Measurements from ENCODE around the gene ACACB.

Gene ACACB

GRCh38 chr12:109228664-109229063 is 112.3 kb downstream of the ACACB start:
- no peak overlapping the region for H3K4me3 ChIP-seq (replicated peaks; ENCODE audit: low read depth, low read length)
- no peak for TF ChIP-seq CTCF (IDR thresholded peaks at IDR 0.05; ENCODE audit: low read length, missing control alignments)
- DNase-seq (ENCODE audit: low read depth), result no peak

GRCh38 chr12:109230193-109230592 is 113.8 kb downstream of the ACACB start:
- DNase-seq (ENCODE audit: low read depth), result no peak
- TF ChIP-seq CTCF (IDR thresholded peaks at IDR 0.05; ENCODE audit: low read length, missing control alignments), result no peak
- H3K4me3 ChIP-seq (replicated peaks; ENCODE audit: low read depth, low read length), result no peak overlapping the region

GRCh38 chr12:109232731-109233130 is 116.3 kb downstream of the ACACB start:
- TF ChIP-seq CTCF (IDR thresholded peaks at IDR 0.05; ENCODE audit: low read length, missing control alignments), result no peak
- no peak for DNase-seq (ENCODE audit: low read depth)
- H3K4me3 ChIP-seq (replicated peaks; ENCODE audit: low read depth, low read length), result no peak overlapping the region

- no peak for TF ChIP-seq CTCF (IDR thresholded peaks at IDR 0.05; ENCODE audit: low read length, missing control alignments)
- no peak overlapping the region for H3K4me3 ChIP-seq (replicated peaks; ENCODE audit: low read depth, low read length)
- no peak for DNase-seq (ENCODE audit: low read depth)
These were observed 117.6 kb downstream of the ACACB start for GRCh38 chr12:109234012-109234411.

GRCh38 chr12:109236257-109236656 is 119.9 kb downstream of the ACACB start:
- no peak for DNase-seq (ENCODE audit: low read depth)
- no peak overlapping the region for H3K4me3 ChIP-seq (replicated peaks; ENCODE audit: low read depth, low read length)
- no peak for TF ChIP-seq CTCF (IDR thresholded peaks at IDR 0.05; ENCODE audit: low read length, missing control alignments)

GRCh38 chr12:109239179-109239578 is 122.8 kb downstream of the ACACB start:
- TF ChIP-seq CTCF (IDR thresholded peaks at IDR 0.05; ENCODE audit: low read length, missing control alignments), result no peak
- no peak overlapping the region for H3K4me3 ChIP-seq (replicated peaks; ENCODE audit: low read depth, low read length)
- DNase-seq (ENCODE audit: low read depth), result no peak

- no peak overlapping the region for H3K4me3 ChIP-seq (replicated peaks; ENCODE audit: low read depth, low read length)
- TF ChIP-seq CTCF (IDR thresholded peaks at IDR 0.05; ENCODE audit: low read length, missing control alignments), result no peak
- no peak for DNase-seq (ENCODE audit: low read depth)
These were observed 123.3 kb downstream of the ACACB start for GRCh38 chr12:109239691-109240090.

Measured in fibroblast of pulmonary artery (primary cell).